GM21528 (cell line): ENCODE results near the gene TRIM37.

Source experiments
- ATAC-seq: cut with Tn5 transposase; IDR thresholded peaks from one replicate; pipeline ENCODE4 v1.9.1; 2021; ENCODE audit warnings: mild to moderate bottlenecking, moderate library complexity; ENCODE audit not compliant: unreplicated experiment, low FRiP score

The TRIM37 gene

GRCh38 chr17:59038734-59039133 is 67.9 kb downstream of the TRIM37 start:
- ATAC-seq: no peak

GRCh38 chr17:59037960-59038359 is 68.7 kb downstream of the TRIM37 start:
- no peak for ATAC-seq

GRCh38 chr17:59030811-59031210 is 75.9 kb downstream of the TRIM37 start:
- no peak for ATAC-seq

GRCh38 chr17:59028328-59028727 is 78.4 kb downstream of the TRIM37 start:
- no peak for ATAC-seq

GRCh38 chr17:59027750-59028149 is 78.9 kb downstream of the TRIM37 start:
- ATAC-seq: no peak

- no peak for ATAC-seq
Measured at GRCh38 chr17:59026176-59026939, 80.3 kb downstream of the TRIM37 start.

GRCh38 chr17:59024916-59025315 is 81.8 kb downstream of the TRIM37 start:
- ATAC-seq: no peak

- no peak for ATAC-seq
Measured at GRCh38 chr17:59018019-59018418, 88.7 kb downstream of the TRIM37 start.

- no peak for ATAC-seq
Measured at GRCh38 chr17:59011975-59012374, 94.7 kb downstream of the TRIM37 start.

GRCh38 chr17:59010026-59010425 is 96.7 kb downstream of the TRIM37 start:
- ATAC-seq: no peak

GRCh38 chr17:59008737-59009136 is 97.9 kb downstream of the TRIM37 start:
- no peak for ATAC-seq

GRCh38 chr17:59007995-59008394 is 98.7 kb downstream of the TRIM37 start:
- ATAC-seq: no peak

- no peak for ATAC-seq
Measured at GRCh38 chr17:59004338-59005111, 102.2 kb downstream of the TRIM37 start.

- ATAC-seq: no peak
Measured at GRCh38 chr17:59003860-59004259, 102.8 kb downstream of the TRIM37 start.

GRCh38 chr17:59002848-59003247 is 103.8 kb downstream of the TRIM37 start:
- ATAC-seq: no peak

- no peak for ATAC-seq
Measured at GRCh38 chr17:59002126-59002525, 104.6 kb downstream of the TRIM37 start.

- ATAC-seq: peak; percentile 93
Measured at GRCh38 chr17:59001158-59001814, 105.4 kb downstream of the TRIM37 start.

GRCh38 chr17:59000022-59000421 is 106.7 kb downstream of the TRIM37 start:
- no peak for ATAC-seq

- ATAC-seq: no peak
Measured at GRCh38 chr17:58999500-58999899, 107.2 kb downstream of the TRIM37 start.

- ATAC-seq: no peak
Measured at GRCh38 chr17:58998871-58999270, 107.8 kb downstream of the TRIM37 start.
